H1 (cell line): ENCODE measurements around the gene IPO13. TPM values are rescaled to one million over a fixed set of nuclear protein-coding genes. Genes with fewer than 3 reads are reported as not detected.
A peak's percentile ranks its signal among the peaks of the same experiment; 100 is the strongest.

Experiments
- CTCF ChIA-PET: fragments of 300-600 bp; sonication (Branson Sonifier 250); formaldehyde crosslinking; loops from one replicate; lab custom pipeline; 2021; ENCODE audit not compliant: partially characterized antibody; lab: Charles Lee
- POLR2A ChIA-PET: fragments of 300-600 bp; sonication (Branson Sonifier 250); formaldehyde crosslinking; loops from one replicate; lab custom pipeline; 2021; ENCODE audit warnings: inconsistent platforms; ENCODE audit not compliant: partially characterized antibody; lab: Charles Lee
- DNase-seq, 2 experiments: peaks; one replicate each; pipeline versions ENCODE4 v3.0.0 to v3.0.0-alpha.2; 2010 to 2022; ENCODE audit warnings: low spot score in 2 of 2, low read depth in 1 of 2, mixed read lengths in 1 of 2
- FAIRE-seq: peaks from 2 replicates; lab custom pipeline; 2011; peaks lifted over from hg19 to GRCh38; lab: Jason Lieb, UNC
- H2AFZ ChIP-seq: 2 replicates; pipeline ENCODE4 v1.8.1; 2012; ENCODE audit warnings: low read length, inconsistent platforms
- H2AK5ac ChIP-seq: 2 replicates; pipeline ENCODE4 v1.6.1; 2013; ENCODE audit warnings: low read depth, low read length
- H2BK120ac ChIP-seq: replicated peaks from 2 replicates; pipeline ENCODE3; 2013; ENCODE audit warnings: low read depth, low read length, inconsistent platforms
- H2BK12ac ChIP-seq: 2 replicates; pipeline ENCODE4 v1.6.1; 2013; ENCODE audit warnings: low read depth, low read length
- H2BK15ac ChIP-seq: 2 replicates; pipeline ENCODE4 v1.6.1; 2013; ENCODE audit warnings: low read length
- H2BK20ac ChIP-seq: 2 replicates; pipeline ENCODE4 v1.6.1; 2013; ENCODE audit warnings: low read length
- H2BK5ac ChIP-seq: 2 replicates; pipeline ENCODE4 v1.6.1; 2013; ENCODE audit warnings: low read depth, low read length
- H3K14ac ChIP-seq: 2 replicates; pipeline ENCODE4 v1.6.1; 2013; ENCODE audit warnings: inconsistent platforms; ENCODE audit not compliant: insufficient read length
- H3K18ac ChIP-seq: 2 replicates; pipeline ENCODE4 v1.6.1; 2013; ENCODE audit warnings: low read length; ENCODE audit errors: extremely low read depth
- H3K23ac ChIP-seq: 2 replicates; pipeline ENCODE4 v1.6.1; 2013; ENCODE audit warnings: inconsistent platforms; ENCODE audit not compliant: insufficient read length
- H3K23me2 ChIP-seq: 2 replicates; pipeline ENCODE4 v1.6.1; 2013; ENCODE audit warnings: low read depth, low read length
- H3K27ac ChIP-seq: 2 replicates; pipeline ENCODE4 v1.6.1; 2011; ENCODE audit warnings: low read depth, low read length, inconsistent platforms
- H3K27me3 ChIP-seq, 4 experiments: replicated peaks in 1 of 4; 1 replicate in 1 of 4; 2 replicates in 3 of 4; pipeline versions ENCODE4 v1.6.1 to v1.8.1; 2011 to 2013; ENCODE audit warnings: low read length in 3 of 4, mild to moderate bottlenecking in 3 of 4, inconsistent platforms in 2 of 4, mixed read lengths in 2 of 4, moderate library complexity in 1 of 4; ENCODE audit not compliant: control insufficient read depth in 3 of 4, insufficient read depth in 3 of 4; ENCODE audit errors: extremely low read depth in 1 of 4
- H3K36me3 ChIP-seq, 4 experiments: 2 replicates each; pipeline versions ENCODE4 v1.6.1 to v1.8.1; 2011 to 2013; ENCODE audit warnings: mild to moderate bottlenecking in 4 of 4, low read length in 3 of 4, moderate library complexity in 2 of 4, control low read depth in 1 of 4, inconsistent platforms in 1 of 4; ENCODE audit not compliant: insufficient read depth in 4 of 4, control insufficient read depth in 2 of 4
- H3K4ac ChIP-seq: replicated peaks from 2 replicates; pipeline ENCODE3; 2013; ENCODE audit warnings: low read length, low read depth, mixed read lengths, inconsistent platforms; ENCODE audit not compliant: insufficient read length
- H3K4me1 ChIP-seq, 4 experiments: replicated peaks in 1 of 4; 1 replicate in 1 of 4; 2 replicates in 3 of 4; pipeline versions ENCODE4 v1.6.1 to v1.8.1; 2011 to 2013; ENCODE audit warnings: low read length in 3 of 4, inconsistent platforms in 2 of 4, mixed read lengths in 1 of 4; ENCODE audit not compliant: insufficient read depth in 4 of 4, control insufficient read depth in 3 of 4
- H3K4me2 ChIP-seq, 2 experiments: 2 replicates each; pipeline versions ENCODE4 v1.6.1 to v1.8.1; 2011 to 2013; ENCODE audit warnings: low read depth in 2 of 2, low read length in 2 of 2, control low read depth in 1 of 2, inconsistent platforms in 1 of 2, mild to moderate bottlenecking in 1 of 2; ENCODE audit not compliant: insufficient read depth in 1 of 2
- H3K4me3 ChIP-seq, 4 experiments: fragments of 200-600, 300-600 bp in 1 of 4; sonication (generic), shearing (Covaris generic), sonication (Bioruptor Twin) in 1 of 4; 2 replicates each; pipeline versions ENCODE4 v1.5.1 to v1.8.1; 2011 to 2016; ENCODE audit warnings: low read length in 4 of 4, low read depth in 3 of 4, control low read depth in 2 of 4, inconsistent platforms in 2 of 4, mild to moderate bottlenecking in 2 of 4, mixed read lengths in 1 of 4, moderate library complexity in 1 of 4; ENCODE audit not compliant: insufficient read depth in 2 of 4; ENCODE audit errors: extremely low read depth in 1 of 4
- H3K56ac ChIP-seq: replicated peaks from 2 replicates; pipeline ENCODE3; 2013; ENCODE audit warnings: low read depth, mild to moderate bottlenecking, mixed read lengths, low read length, inconsistent platforms; ENCODE audit not compliant: insufficient read length
- H3K79me1 ChIP-seq: 2 replicates; pipeline ENCODE4 v1.6.1; 2013; ENCODE audit warnings: low read depth, low read length, control low read depth
- H3K79me2 ChIP-seq, 2 experiments: 2 replicates each; pipeline versions ENCODE4 v1.6.1 to v1.8.1; 2012 to 2013; ENCODE audit warnings: low read length in 2 of 2, mild to moderate bottlenecking in 2 of 2, inconsistent platforms in 1 of 2; ENCODE audit not compliant: insufficient read depth in 2 of 2, control insufficient read depth in 1 of 2
- H3K9ac ChIP-seq, 4 experiments: replicated peaks in 1 of 4; 1 replicate in 1 of 4; 2 replicates in 3 of 4; pipeline versions ENCODE4 v1.6.1 to v1.8.1; 2011 to 2013; ENCODE audit warnings: low read depth in 3 of 4, low read length in 3 of 4, control low read depth in 2 of 4, mild to moderate bottlenecking in 2 of 4, moderate library complexity in 2 of 4, inconsistent platforms in 1 of 4; ENCODE audit errors: extremely low read depth in 1 of 4
- H3K9me3 ChIP-seq, 2 experiments: 2 replicates each; pipeline versions ENCODE4 v1.6.1 to v1.8.1; 2012 to 2013; ENCODE audit warnings: mild to moderate bottlenecking in 2 of 2, moderate library complexity in 2 of 2, control low read depth in 1 of 2, inconsistent platforms in 1 of 2, low read depth in 1 of 2, low read length in 1 of 2, mixed read lengths in 1 of 2; ENCODE audit not compliant: insufficient read depth in 2 of 2
- H4K20me1 ChIP-seq, 2 experiments: replicated peaks in 1 of 2; 2 replicates each; pipeline versions ENCODE3 to v1.8.1; 2011 to 2013; ENCODE audit warnings: inconsistent platforms in 2 of 2, low read length in 2 of 2, mild to moderate bottlenecking in 1 of 2; ENCODE audit not compliant: insufficient read depth in 2 of 2, control insufficient read depth in 1 of 2
- H4K5ac ChIP-seq: 2 replicates; pipeline ENCODE4 v1.6.1; 2013; ENCODE audit warnings: low read length, low read depth, mixed read lengths, inconsistent platforms; ENCODE audit not compliant: insufficient read length
- H4K8ac ChIP-seq: 2 replicates; pipeline ENCODE4 v1.8.0; 2013; ENCODE audit warnings: mild to moderate bottlenecking, moderate library complexity, low read length, inconsistent platforms; ENCODE audit not compliant: insufficient read depth; ENCODE audit errors: extremely low read depth
- H4K91ac ChIP-seq: replicated peaks from 2 replicates; pipeline ENCODE3; 2013; ENCODE audit warnings: low read length, mixed read lengths, inconsistent platforms; ENCODE audit not compliant: insufficient read length
- BACH1 ChIP-seq: IDR thresholded peaks from 2 replicates; pipeline ENCODE4 v1.6.1; 2012; ENCODE audit warnings: low read length, improper control_type of control experiment
- CREB1 ChIP-seq: IDR thresholded peaks from 2 replicates; pipeline ENCODE4 v1.6.1; 2012; ENCODE audit warnings: inconsistent platforms
- CTCF ChIP-seq, 3 experiments: IDR thresholded peaks; 1 replicate in 2 of 3; 2 replicates in 1 of 3; pipeline versions ENCODE4 v1.5.1 to v1.6.1; 2011; ENCODE audit warnings: low read length in 3 of 3, mild to moderate bottlenecking in 3 of 3, inconsistent platforms in 2 of 3, low read depth in 1 of 3, moderate library complexity in 1 of 3; ENCODE audit not compliant: insufficient read depth in 1 of 3; ENCODE audit errors: control extremely low read depth in 1 of 3
- HDAC6 ChIP-seq: IDR thresholded peaks from one replicate; pipeline ENCODE4 v1.7.1; 2012; ENCODE audit warnings: low read depth, mild to moderate bottlenecking, inconsistent platforms, low read length, moderate library complexity
- JUN ChIP-seq: IDR thresholded peaks from 2 replicates; pipeline ENCODE4 v1.6.1; 2011; ENCODE audit warnings: low read depth, mild to moderate bottlenecking, improper control_type of control experiment, low read length
- KDM5A ChIP-seq: fragments of 200-600 bp; IDR thresholded peaks from 2 replicates; pipeline ENCODE4 v1.7.1; 2012; ENCODE audit warnings: mild to moderate bottlenecking, low read length, inconsistent platforms, mixed read lengths
- RAD21 ChIP-seq, 2 experiments: IDR thresholded peaks in 1 of 2; conservative IDR thresholded peaks in 1 of 2; 2 replicates each; pipeline ENCODE4 v1.6.1; 2011; ENCODE audit warnings: low read depth in 2 of 2, low read length in 2 of 2, improper control_type of control experiment in 1 of 2, inconsistent platforms in 1 of 2, mild to moderate bottlenecking in 1 of 2, moderate library complexity in 1 of 2
- WGBS, 2 experiments: shearing (Covaris generic) in 1 of 2; methylation state at CpG; one replicate each; pipeline versions ENCODE4 v1.1.6 to v1.1.7; 2013 to 2015; ENCODE audit warnings: low lambda C conversion rate in 2 of 2, mixed read lengths in 2 of 2, inconsistent platforms in 1 of 2, low coverage in 1 of 2, missing lambda C conversion rate in 1 of 2; ENCODE audit not compliant: insufficient replicate concordance in 2 of 2, insufficient coverage in 1 of 2, insufficient read length in 1 of 2; ENCODE audit errors: extremely low coverage in 1 of 2, missing lambda C conversion rate in 1 of 2; 5-methylcytosine and 5-hydroxymethylcytosine counted together
- polyA plus RNA-seq, 7 experiments: library from polyadenylated mRNA; depleted of rRNA in 3 of 7; stranded (reverse) in 5 of 7; unstranded in 2 of 7; fragments of >200 nt in 5 of 7; fragments of 200-250 nt in 2 of 7; gene quantifications; 1 replicate in 5 of 7; 2 replicates in 1 of 7; 4 replicates in 1 of 7; pipeline versions ENCODE4 v1.2.1 to v1.2.3, GENCODE V29; 2011 to 2013; ENCODE audit warnings: missing spikeins in 2 of 7, mixed read lengths in 2 of 7
- total RNA-seq: library from RNA; stranded (reverse); fragmentation: NEBNext Ultra II Directional; extraction: Animal tissue kit (Norgen Biotek cat#: 25700); gene quantifications from 2 replicates; pipeline ENCODE4 v1.2.1, GENCODE V29; 2021
- TF ChIP-seq, protein P1 (sequence below): IDR thresholded peaks from 2 replicates; pipeline ENCODE4 v1.6.1; 2012; ENCODE audit warnings: inconsistent platforms

The IPO13 gene
- total and polyA plus RNA-seq, 2 of the 8 experiments (the other 6 are each of a cell fraction or from before 2014, with no cell fraction given), result 23.0 to 27.0 TPM

GRCh38 chr1:44002606-44003157, 55.9 kb downstream of the IPO13 start:
- H3K9me3 ChIP-seq, result no peaks in the 10 kb centered on the region
- H2BK12ac ChIP-seq, result 0 out of 2 replicates have a peak overlapping the region, but pooled peaks have one; percentile 27
- H3K14ac ChIP-seq, result no peak overlapping the region
- DNase-seq (no peak), FAIRE-seq (no peak)
- H3K23ac ChIP-seq, result no peak overlapping the region
- H3K79me1 ChIP-seq, result no peaks in the 10 kb centered on the region
- no peak overlapping the region for H3K56ac ChIP-seq
- H4K20me1 ChIP-seq, result peaks cover 1 to 2% of the 10 kb centered on the region in 2 experiments
- no peak overlapping the region for H3K9ac ChIP-seq
- H2BK120ac ChIP-seq, result no peak overlapping the region
- no peak overlapping the region for H3K27ac ChIP-seq
- no peaks in the 10 kb centered on the region for H3K27me3 ChIP-seq
- ChIA-PET POLR2A (interaction anchor here (0.5 to 27.1 kb wide), 3 partner anchors 9 to 413 kb away, joined by 3 to 544 read pairs (median 9); partner anchors contain the start of gene SLC6A9), CTCF (interaction anchor here (0.6 to 21.8 kb wide), 13 partner anchors 8 to 287 kb away, joined by 3 to 478 read pairs (median 5); partner anchors contain the start of gene DPH2)
- H3K36me3 ChIP-seq, result peaks cover 0 to 23% (median 11%) of the 10 kb centered on the region in 4 experiments; a peak in 6 of 8 replicates
- H2AK5ac ChIP-seq, result no peak overlapping the region
- H4K5ac ChIP-seq, result no peak overlapping the region
- 0 out of 2 replicates have a peak overlapping the region, but pooled peaks have one; percentile 58 for H4K8ac ChIP-seq
- H3K4me3 ChIP-seq, result no peak overlapping the region
- no peak overlapping the region for H3K4me2 ChIP-seq
- no peaks in the 10 kb centered on the region for H3K4me1 ChIP-seq
- WGBS, 2 experiments, result 94% methylated on average over 13 of the region's 14 CpGs; no CpG with 5 or more reads in 1 of the 2 experiments
- H2AFZ ChIP-seq, result no peak overlapping the region
- H2BK20ac ChIP-seq, result no peak overlapping the region
- no peak overlapping the region for H2BK15ac ChIP-seq
- no peak overlapping the region for H4K91ac ChIP-seq
- no peak overlapping the region for H3K18ac ChIP-seq
- H3K79me2 ChIP-seq, result no peaks in the 10 kb centered on the region
- no peak overlapping the region for H2BK5ac ChIP-seq
- H3K23me2 ChIP-seq, result no peaks in the 10 kb centered on the region
- H3K4ac ChIP-seq, result no peak overlapping the region
- TF ChIP-seq, protein P1, sequence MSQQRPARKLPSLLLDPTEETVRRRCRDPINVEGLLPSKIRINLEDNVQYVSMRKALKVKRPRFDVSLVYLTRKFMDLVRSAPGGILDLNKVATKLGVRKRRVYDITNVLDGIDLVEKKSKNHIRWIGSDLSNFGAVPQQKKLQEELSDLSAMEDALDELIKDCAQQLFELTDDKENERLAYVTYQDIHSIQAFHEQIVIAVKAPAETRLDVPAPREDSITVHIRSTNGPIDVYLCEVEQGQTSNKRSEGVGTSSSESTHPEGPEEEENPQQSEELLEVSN, result no peak
- TF ChIP-seq JUN (no peak), KDM5A (no peak), RAD21 (IDR thresholded peaks at IDR 0.05 in 1 of 2, conservative IDR thresholded peaks at IDR 0.05 in 1 of 2; ENCODE audit: low read depth in 2 of 2, low read length in 2 of 2) (peak in 1 of 2 experiments; percentile 28; a peak in 1 of 4 replicates), HDAC6 (no peak), BACH1 (no peak), CREB1 (no peak), CTCF (IDR thresholded peaks at IDR 0.05; ENCODE audit: control extremely low read depth in 1 of 3, insufficient read depth in 1 of 3, low read depth in 1 of 3, low read length in 3 of 3) (peak; percentile 39 to 59 (median 58))
